EH (cell line): ENCODE results near the gene CSNK1A1.
"Not testable (repeated sequence)": the region's sequence is repeated elsewhere in the genome, so short reads cannot be mapped to it uniquely, and the experiment has no call there.

ENCODE experiments used
- DNase-seq: peaks from one replicate; pipeline ENCODE4 v3.0.0-alpha.2; 2015; ENCODE audit warnings: low read depth

The CSNK1A1 gene

GRCh38 chr5:149572576-149573231, 21.5 kb upstream of the CSNK1A1 start:
- DNase-seq, result no peak

- no peak for DNase-seq
These were observed 20.9 kb upstream of the CSNK1A1 start for GRCh38 chr5:149572170-149572569.

- DNase-seq, result no peak
These were observed 16.0 kb upstream of the CSNK1A1 start for GRCh38 chr5:149567226-149567625.

- peak; percentile 88 for DNase-seq
These were observed 13.4 kb upstream of the CSNK1A1 start for GRCh38 chr5:149564542-149565140.

- peak; percentile 78 for DNase-seq
These were observed 12.2 kb upstream of the CSNK1A1 start for GRCh38 chr5:149563466-149563865.

GRCh38 chr5:149561848-149562247, 10.6 kb upstream of the CSNK1A1 start:
- DNase-seq, result peak; percentile 97

- peak; percentile 81 for DNase-seq
These were observed 8.5 kb upstream of the CSNK1A1 start for GRCh38 chr5:149559706-149560105.

- DNase-seq, result peak; percentile 63
These were observed 1.4 kb upstream of the CSNK1A1 start for GRCh38 chr5:149552553-149553160.

- no peak for DNase-seq
These were observed 827 bp upstream of the CSNK1A1 start for GRCh38 chr5:149552038-149552494.

- peak; percentile 21 for DNase-seq
These were observed 529 bp downstream of the CSNK1A1 start for GRCh38 chr5:149550594-149551226.

- DNase-seq, result peak; percentile 76
These were observed 1.0 kb downstream of the CSNK1A1 start for GRCh38 chr5:149550268-149550583.

GRCh38 chr5:149549461-149550267, 1.6 kb downstream of the CSNK1A1 start:
- DNase-seq, result peak; percentile 67

GRCh38 chr5:149546974-149547373, 4.3 kb downstream of the CSNK1A1 start:
- DNase-seq, result no peak

GRCh38 chr5:149545327-149545726, 5.9 kb downstream of the CSNK1A1 start:
- no peak for DNase-seq

- DNase-seq, result no peak
These were observed 7.2 kb downstream of the CSNK1A1 start for GRCh38 chr5:149544028-149544420.

GRCh38 chr5:149543361-149544027, 7.7 kb downstream of the CSNK1A1 start:
- no peak for DNase-seq

GRCh38 chr5:149541893-149542292, 9.3 kb downstream of the CSNK1A1 start:
- DNase-seq, result no peak

- no peak for DNase-seq
These were observed 11.2 kb downstream of the CSNK1A1 start for GRCh38 chr5:149540089-149540488.

- no peak for DNase-seq
These were observed 13.8 kb downstream of the CSNK1A1 start for GRCh38 chr5:149537374-149537975.

- not testable (repeated sequence) for DNase-seq
These were observed 15.5 kb downstream of the CSNK1A1 start for GRCh38 chr5:149535787-149536186.

- no peak for DNase-seq
These were observed 18.8 kb downstream of the CSNK1A1 start for GRCh38 chr5:149532413-149532812.
